Naive thymus-derived CD4-positive, alpha-beta T cell (primary cell): ENCODE data around the gene TENM4. TPM values are rescaled to one million over a fixed set of nuclear protein-coding genes. Genes with fewer than 3 reads are reported as not detected.

Experiments
- ATAC-seq: fragments of 150-1000 bp; cut with Tn5 transposase; 2 replicates; pipeline ENCODE4 v1.10.0; 2021; ENCODE audit warnings: mild to moderate bottlenecking, moderate library complexity
- CTCF ChIA-PET: fragments of 350-600 bp; sonication (Branson Sonifier 250); formaldehyde crosslinking; loops from one replicate; lab custom pipeline; 2021; ENCODE audit warnings: antibody characterized with exemption; lab: Charles Lee
- POLR2A ChIA-PET: fragments of 350-600 bp; sonication (Branson Sonifier 250); formaldehyde crosslinking; loops from one replicate; lab custom pipeline; 2021; ENCODE audit warnings: antibody characterized with exemption, inconsistent platforms; lab: Charles Lee
- DNase-seq, 9 donors: peaks; one replicate each; pipeline versions ENCODE4 v3.0.0 to v3.0.0-alpha.2; 2020 to 2022; ENCODE audit warnings: mixed read lengths in 1 of 9
- H3K27ac ChIP-seq: one replicate; pipeline ENCODE4 v1.7.0; 2013; ENCODE audit warnings: mild to moderate bottlenecking, low read depth, low read length, moderate library complexity
- H3K27me3 ChIP-seq, 2 donors: one replicate each; pipeline ENCODE4 v1.7.0; 2013; ENCODE audit warnings: low read length in 2 of 2, mild to moderate bottlenecking in 2 of 2, moderate library complexity in 2 of 2; ENCODE audit not compliant: control insufficient read depth in 2 of 2, insufficient read depth in 2 of 2
- H3K36me3 ChIP-seq, 3 experiments: 1 replicate in 2 of 3; 2 replicates in 1 of 3; pipeline ENCODE4 v1.7.0; 2013; ENCODE audit warnings: low read length in 3 of 3, mild to moderate bottlenecking in 3 of 3, moderate library complexity in 1 of 3; ENCODE audit not compliant: insufficient read depth in 3 of 3, control insufficient read depth in 2 of 3
- H3K4me1 ChIP-seq, 2 donors: one replicate each; pipeline ENCODE4 v1.7.0; 2013; ENCODE audit warnings: low read length in 2 of 2, mild to moderate bottlenecking in 2 of 2, moderate library complexity in 1 of 2; ENCODE audit not compliant: control insufficient read depth in 2 of 2, insufficient read depth in 2 of 2
- H3K4me3 ChIP-seq: 2 replicates; pipeline ENCODE4 v1.7.0; 2013; ENCODE audit warnings: mild to moderate bottlenecking, low read length
- H3K9me3 ChIP-seq, 3 experiments: 1 replicate in 2 of 3; 2 replicates in 1 of 3; pipeline ENCODE4 v1.7.0; 2013; ENCODE audit warnings: low read length in 3 of 3; ENCODE audit not compliant: control insufficient read depth in 2 of 3
- H3K27ac Mint-ChIP-seq, 9 donors: one replicate each; pipeline ENCODE4 v1.8.0; 2020 to 2022; ENCODE audit warnings: mixed read lengths in 9 of 9, mild to moderate bottlenecking in 8 of 9, moderate library complexity in 5 of 9, inconsistent platforms in 2 of 9
- H3K27me3 Mint-ChIP-seq, 5 donors: one replicate each; pipeline ENCODE4 v1.8.0; 2021 to 2022; ENCODE audit warnings: mixed read lengths in 5 of 5, mild to moderate bottlenecking in 1 of 5
- H3K36me3 Mint-ChIP-seq, 5 donors: one replicate each; pipeline ENCODE4 v1.8.0; 2020 to 2022; ENCODE audit warnings: mixed read lengths in 5 of 5, mild to moderate bottlenecking in 3 of 5, inconsistent platforms in 1 of 5
- H3K4me1 Mint-ChIP-seq, 7 donors: one replicate each; pipeline ENCODE4 v1.8.0; 2020 to 2022; ENCODE audit warnings: mixed read lengths in 7 of 7, mild to moderate bottlenecking in 3 of 7, inconsistent platforms in 1 of 7
- H3K4me3 Mint-ChIP-seq, 10 donors: one replicate each; pipeline ENCODE4 v1.8.0; 2020 to 2022; ENCODE audit warnings: mild to moderate bottlenecking in 10 of 10, mixed read lengths in 10 of 10, moderate library complexity in 6 of 10, inconsistent platforms in 2 of 10
- H3K9me3 Mint-ChIP-seq, 11 donors: one replicate each; pipeline ENCODE4 v1.8.0; 2020 to 2022; ENCODE audit warnings: mixed read lengths in 11 of 11, mild to moderate bottlenecking in 4 of 11, inconsistent platforms in 1 of 11, moderate library complexity in 1 of 11
- intact Hi-C, 2 donors: fragments of 100-400 bp; cut with micrococcal nuclease; formaldehyde crosslinking; loops; one replicate each; pipeline ENCODE4 v1.15.1; 2023
- polyA plus RNA-seq, 2 donors: library from polyadenylated mRNA; unstranded; fragments of 300-500 nt; fragmentation: Illumina TruSeq; gene quantifications; one replicate each; pipeline ENCODE4 v1.2.3, GENCODE V29; 2021
- total RNA-seq, 6 experiments: library from RNA in 5 of 6; stranded (reverse) in 5 of 6; gene quantifications; 1 replicate in 5 of 6; 2 replicates in 1 of 6; pipeline ENCODE4 v1.2.3 and lab custom pipeline; 2021 to 2026

TENM4 gene
- total and polyA plus RNA-seq, 7 experiments from 2014 or later = 0.32 to 0.47 TPM; not detected in 5

DNA sequence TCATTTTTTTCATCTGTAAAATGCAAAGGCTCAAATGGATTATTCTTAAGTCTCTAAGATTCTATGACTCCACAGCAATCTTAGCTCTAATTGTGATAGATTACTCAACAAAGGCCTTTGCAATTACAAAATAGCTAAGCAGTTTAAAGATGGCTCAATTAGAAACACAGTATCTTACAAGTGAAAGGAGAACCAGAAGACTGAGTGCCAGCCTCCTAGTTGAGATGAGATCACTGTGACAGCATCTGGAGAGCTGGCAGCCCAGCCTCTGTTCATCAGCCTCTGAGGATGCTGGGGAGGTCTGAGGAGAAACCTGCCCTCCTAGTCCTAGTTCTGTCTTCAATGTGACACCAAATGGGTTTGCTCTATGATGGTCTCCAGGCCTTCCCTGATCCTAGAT, 707.8 kb downstream of the TENM4 start:
- Mint-ChIP-seq H3K36me3 (no peaks in the 10 kb centered on the region), H3K27ac (no peak overlapping the region), H3K27me3 (peaks cover 6 to 26% (median 11%) of the 10 kb centered on the region in 5 donors), H3K4me3 (no peak overlapping the region), H3K4me1 (no peaks in the 10 kb centered on the region), H3K9me3 (no peaks in the 10 kb centered on the region)
- ATAC-seq = no peak
- ChIA-PET CTCF (no interaction called here), POLR2A (no interaction called here)
- no peaks in the 10 kb centered on the region for H3K36me3 ChIP-seq
- DNase-seq = no peak
- intact Hi-C loops = no loop called here
- H3K9me3 ChIP-seq = no peaks in the 10 kb centered on the region
- H3K4me3 ChIP-seq = no peak overlapping the region
- H3K27me3 ChIP-seq = no peaks in the 10 kb centered on the region
- H3K27ac ChIP-seq = no peak overlapping the region
- no peaks in the 10 kb centered on the region for H3K4me1 ChIP-seq

DNA sequence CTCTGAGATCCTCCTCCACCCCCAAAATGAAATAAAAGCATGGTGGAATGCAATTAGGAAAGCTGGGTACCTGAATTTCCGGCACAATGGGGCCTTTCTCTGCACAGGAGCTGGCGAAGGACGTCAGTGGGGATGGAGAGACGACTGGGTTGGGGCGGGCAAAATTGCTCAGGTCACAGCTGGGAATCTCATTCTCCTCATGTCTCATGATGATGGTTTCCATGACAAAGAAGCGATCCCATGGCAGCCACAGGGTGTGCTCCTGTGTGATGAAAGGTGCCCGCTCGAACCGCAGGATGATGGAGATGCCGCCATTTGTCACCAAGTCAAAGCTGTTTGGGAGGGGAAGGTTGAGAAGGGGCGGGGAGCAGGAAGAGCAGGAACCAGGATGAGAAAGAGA, 708.6 kb downstream of the TENM4 start:
- ATAC-seq = no peak
- no peaks in the 10 kb centered on the region for H3K36me3 Mint-ChIP-seq
- H3K9me3 Mint-ChIP-seq = no peaks in the 10 kb centered on the region
- H3K4me3 Mint-ChIP-seq = no peak overlapping the region
- H3K4me1 ChIP-seq = no peaks in the 10 kb centered on the region
- H3K27ac ChIP-seq = no peak overlapping the region
- H3K9me3 ChIP-seq = no peaks in the 10 kb centered on the region
- DNase-seq = no peak
- no peak overlapping the region for H3K27ac Mint-ChIP-seq
- no peaks in the 10 kb centered on the region for H3K27me3 ChIP-seq
- H3K36me3 ChIP-seq = no peaks in the 10 kb centered on the region
- H3K27me3 Mint-ChIP-seq = peaks cover 6 to 26% (median 11%) of the 10 kb centered on the region in 5 donors
- intact Hi-C loops = no loop called here
- no peaks in the 10 kb centered on the region for H3K4me1 Mint-ChIP-seq
- H3K4me3 ChIP-seq = no peak overlapping the region
- ChIA-PET POLR2A (no interaction called here), CTCF (no interaction called here)

DNA sequence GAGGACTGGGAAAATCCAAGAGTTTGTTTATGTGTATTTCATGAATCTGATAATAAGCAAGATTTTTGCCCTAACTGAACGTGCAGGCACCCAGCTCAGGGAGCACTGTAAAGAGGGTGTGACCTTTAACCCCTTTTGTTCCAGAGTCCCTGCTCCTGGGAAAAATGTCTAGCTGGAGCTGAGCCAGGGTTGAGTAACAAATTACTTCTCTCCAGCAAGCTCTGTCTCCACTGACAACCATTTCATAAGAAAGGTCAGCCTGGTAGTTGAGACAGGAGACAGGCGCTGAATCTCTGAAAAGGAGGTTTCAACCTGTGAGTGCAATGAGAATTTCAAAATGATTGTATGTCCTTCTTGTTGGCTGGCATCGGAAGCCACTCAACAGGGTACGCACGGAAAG, 709.8 kb downstream of the TENM4 start:
- Histone ChIP-seq H3K9me3 (no peaks in the 10 kb centered on the region), H3K27ac (no peak overlapping the region), H3K4me1 (no peaks in the 10 kb centered on the region), H3K27me3 (no peaks in the 10 kb centered on the region), H3K36me3 (no peaks in the 10 kb centered on the region), H3K4me3 (no peak overlapping the region)
- CTCF ChIA-PET = no interaction called here
- POLR2A ChIA-PET = no interaction called here
- no peaks in the 10 kb centered on the region for H3K4me1 Mint-ChIP-seq
- no peaks in the 10 kb centered on the region for H3K36me3 Mint-ChIP-seq
- no peak overlapping the region for H3K27ac Mint-ChIP-seq
- H3K27me3 Mint-ChIP-seq = peaks cover 6 to 26% (median 11%) of the 10 kb centered on the region in 5 donors
- H3K9me3 Mint-ChIP-seq = no peaks in the 10 kb centered on the region
- intact Hi-C loops = no loop called here
- no peak for DNase-seq
- H3K4me3 Mint-ChIP-seq = no peak overlapping the region
- no peak for ATAC-seq

DNA sequence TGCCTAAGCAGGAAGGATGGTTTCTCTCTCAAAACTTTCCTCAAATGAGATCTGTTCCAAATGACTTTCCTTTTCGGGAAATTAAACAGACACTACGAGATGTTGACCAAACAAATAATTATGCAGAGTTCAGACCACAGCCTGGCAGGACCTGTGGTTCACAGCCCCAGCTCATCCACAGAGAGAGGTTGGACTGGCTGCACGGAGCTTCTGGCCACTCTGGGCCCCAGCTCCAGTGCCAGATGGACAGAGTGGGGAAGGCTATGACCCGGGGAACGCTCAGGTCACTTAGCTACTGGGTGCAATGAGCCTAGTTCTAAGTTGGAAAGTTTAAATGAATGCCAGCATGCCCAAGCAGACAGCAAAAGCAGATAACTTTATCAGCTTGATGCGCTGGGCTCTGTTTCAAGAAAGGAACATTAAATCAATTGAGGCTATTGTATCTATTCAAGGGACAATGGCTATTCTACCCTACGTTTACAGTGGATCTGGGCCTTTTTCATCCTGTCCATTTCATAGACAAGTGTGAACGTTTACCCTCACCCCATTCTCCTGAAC, 710.5 kb downstream of the TENM4 start:
- Histone ChIP-seq H3K9me3 (no peaks in the 10 kb centered on the region), H3K27me3 (no peaks in the 10 kb centered on the region), H3K4me3 (no peak overlapping the region), H3K27ac (no peak overlapping the region), H3K4me1 (no peaks in the 10 kb centered on the region), H3K36me3 (no peaks in the 10 kb centered on the region)
- CTCF ChIA-PET = interaction anchor here (0.6 kb wide), 1 partner anchor 15 kb away, joined by 3 read pairs; no protein-coding TSS in a partner anchor
- intact Hi-C loops = no loop called here
- POLR2A ChIA-PET = no interaction called here
- Mint-ChIP-seq H3K9me3 (no peaks in the 10 kb centered on the region), H3K36me3 (no peaks in the 10 kb centered on the region), H3K27me3 (peaks cover 6 to 30% (median 13%) of the 10 kb centered on the region in 5 donors), H3K4me1 (no peaks in the 10 kb centered on the region), H3K27ac (peak overlapping the region in 1 of 9 donors; percentile 5), H3K4me3 (no peak overlapping the region)
- ATAC-seq (no peak), DNase-seq (no peak)

DNA sequence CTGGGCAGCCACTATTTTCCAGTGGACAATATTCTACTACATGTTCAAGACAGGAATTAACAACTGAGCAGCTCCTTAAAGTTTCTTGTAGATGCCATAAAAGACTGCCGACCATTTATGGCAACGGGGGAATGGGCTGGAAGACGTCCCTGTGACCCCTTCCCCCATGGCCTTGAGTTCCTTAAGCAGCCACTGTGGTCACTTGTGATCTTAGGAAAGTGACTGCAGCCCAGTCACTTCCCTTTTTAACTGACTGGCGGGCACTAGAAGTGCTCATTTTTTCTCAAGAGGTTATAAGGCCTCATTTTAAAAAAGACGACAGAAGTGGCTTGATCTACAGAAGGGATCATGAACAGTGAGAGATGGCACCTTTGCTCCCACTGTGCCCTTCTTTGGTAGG, 713.0 kb downstream of the TENM4 start:
- no peaks in the 10 kb centered on the region for H3K36me3 ChIP-seq
- H3K9me3 ChIP-seq = no peaks in the 10 kb centered on the region
- no peak overlapping the region for H3K27ac ChIP-seq
- POLR2A ChIA-PET = no interaction called here
- H3K4me3 ChIP-seq = no peak overlapping the region
- Mint-ChIP-seq H3K9me3 (peaks cover 0 to 1% (median 0%) of the 10 kb centered on the region in 11 donors), H3K4me3 (no peak overlapping the region), H3K27me3 (peaks cover 6 to 30% (median 22%) of the 10 kb centered on the region in 5 donors), H3K4me1 (no peaks in the 10 kb centered on the region), H3K27ac (no peak overlapping the region), H3K36me3 (no peaks in the 10 kb centered on the region)
- ATAC-seq (no peak), DNase-seq (no peak)
- H3K4me1 ChIP-seq = no peaks in the 10 kb centered on the region
- CTCF ChIA-PET = interaction anchor here (1.0 kb wide), 1 partner anchor 9 kb away, joined by 3 read pairs; no protein-coding TSS in a partner anchor
- intact Hi-C loops = no loop called here
- H3K27me3 ChIP-seq = no peaks in the 10 kb centered on the region

DNA sequence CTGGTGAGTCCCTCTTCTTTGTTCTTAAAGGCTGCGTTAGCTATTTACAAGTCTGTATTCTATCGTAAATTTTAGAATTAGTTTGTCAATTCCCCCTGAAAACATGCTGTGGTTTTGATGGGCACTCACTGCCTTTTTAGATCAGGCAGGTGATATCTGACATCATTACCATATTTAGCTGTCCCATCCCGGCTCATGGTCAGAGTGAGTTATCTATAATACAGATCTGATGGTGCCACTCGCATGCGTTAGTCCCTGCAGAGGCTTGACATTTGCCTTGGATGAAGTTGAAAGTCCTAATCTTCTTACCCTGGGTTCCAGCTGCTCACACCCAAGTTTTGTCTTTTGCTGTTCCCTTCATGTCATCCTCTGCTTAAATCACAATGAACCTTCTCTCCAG, 715.6 kb downstream of the TENM4 start:
- Histone ChIP-seq H3K9me3 (no peaks in the 10 kb centered on the region), H3K36me3 (no peaks in the 10 kb centered on the region), H3K27me3 (no peaks in the 10 kb centered on the region), H3K4me3 (no peak overlapping the region), H3K4me1 (no peaks in the 10 kb centered on the region), H3K27ac (no peak overlapping the region)
- H3K27me3 Mint-ChIP-seq = peaks cover 6 to 30% (median 21%) of the 10 kb centered on the region in 5 donors
- intact Hi-C loops = no loop called here
- no peaks in the 10 kb centered on the region for H3K36me3 Mint-ChIP-seq
- DNase-seq (no peak), ATAC-seq (no peak)
- H3K27ac Mint-ChIP-seq = no peak overlapping the region
- H3K9me3 Mint-ChIP-seq = peaks cover 0 to 1% (median 0%) of the 10 kb centered on the region in 11 donors
- no peaks in the 10 kb centered on the region for H3K4me1 Mint-ChIP-seq
- ChIA-PET POLR2A (no interaction called here), CTCF (no interaction called here)
- no peak overlapping the region for H3K4me3 Mint-ChIP-seq

DNA sequence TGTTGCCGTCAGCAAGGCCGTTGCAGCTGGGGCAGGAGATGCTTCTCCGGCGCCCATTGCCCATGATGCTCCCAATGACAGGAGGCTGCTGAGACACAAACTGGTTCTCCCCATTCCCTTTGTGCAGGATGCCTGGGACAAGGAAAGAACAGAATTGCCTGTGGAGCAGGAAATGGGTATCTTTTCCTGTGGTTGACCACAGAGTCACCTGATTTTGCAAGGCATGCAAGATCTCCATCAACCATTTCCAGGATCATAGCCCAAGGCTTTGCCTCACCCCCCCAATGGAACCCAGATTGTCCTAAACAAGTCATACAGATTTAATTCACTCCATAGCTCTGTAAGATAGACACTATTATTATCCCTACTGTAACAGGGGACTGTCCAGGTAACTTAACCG, 718.0 kb downstream of the TENM4 start:
- no peaks in the 10 kb centered on the region for H3K4me1 ChIP-seq
- POLR2A ChIA-PET = no interaction called here
- CTCF ChIA-PET = no interaction called here

More for the DNA sequence above, 718.0 kb downstream of the TENM4 start:
- no peak for DNase-seq
- peaks cover 0 to 23% (median 7%) of the 10 kb centered on the region in 5 donors for H3K27me3 Mint-ChIP-seq
- H3K9me3 Mint-ChIP-seq = peaks cover 0 to 1% (median 0%) of the 10 kb centered on the region in 11 donors
- H3K27ac Mint-ChIP-seq = no peak overlapping the region
- no peaks in the 10 kb centered on the region for H3K36me3 Mint-ChIP-seq
- no peak overlapping the region for H3K4me3 ChIP-seq
- no peaks in the 10 kb centered on the region for H3K4me1 Mint-ChIP-seq
- intact Hi-C loops = no loop called here
- no peaks in the 10 kb centered on the region for H3K9me3 ChIP-seq
- H3K4me3 Mint-ChIP-seq = no peak overlapping the region
- no peaks in the 10 kb centered on the region for H3K27me3 ChIP-seq
- ATAC-seq = no peak
- no peak overlapping the region for H3K27ac ChIP-seq
- no peaks in the 10 kb centered on the region for H3K36me3 ChIP-seq
